ENCODE results near the gene RASSF3. TPM values are rescaled to one million over a fixed set of nuclear protein-coding genes. Genes with fewer than 3 reads are reported as not detected.

The RASSF3 gene
- total RNA-seq, 4 donors from 2014 or later = 9.1 to 16.1 (median 11.2) TPM

DNA sequence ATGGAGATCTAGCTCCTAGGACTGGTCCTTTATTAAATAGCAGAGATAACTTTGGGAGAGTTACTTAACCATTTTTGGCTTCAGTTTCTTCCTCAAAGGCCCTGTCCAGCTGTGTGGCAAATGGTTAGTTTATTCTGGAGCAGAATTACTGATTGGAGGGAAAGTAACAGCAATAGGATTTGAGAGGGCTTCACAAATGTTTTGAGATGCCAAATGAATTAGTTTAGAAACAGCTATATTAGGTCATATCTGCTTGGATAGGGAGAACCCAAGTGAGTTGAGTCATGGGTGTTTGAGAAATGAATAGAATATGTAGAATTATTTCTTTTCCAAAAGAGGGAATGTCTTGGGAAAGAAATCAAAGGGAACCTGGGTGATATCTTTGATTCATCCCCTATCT lies 17.5 kb downstream of the RASSF3 start:
- H3K4me1 ChIP-seq = peaks cover 25% of the 10 kb centered on the region
- H3K36me3 ChIP-seq = no peaks in the 10 kb centered on the region
- H3K4me3 ChIP-seq = no peak overlapping the region
- no peak for DNase-seq (ENCODE audit: low spot score in 2 of 2)
- H3K27me3 ChIP-seq = no peaks in the 10 kb centered on the region
- no peaks in the 10 kb centered on the region for H3K9me3 ChIP-seq
- TF ChIP-seq POLR2A (IDR thresholded peaks at IDR 0.05) = no peak
- TF ChIP-seq, protein P1, sequence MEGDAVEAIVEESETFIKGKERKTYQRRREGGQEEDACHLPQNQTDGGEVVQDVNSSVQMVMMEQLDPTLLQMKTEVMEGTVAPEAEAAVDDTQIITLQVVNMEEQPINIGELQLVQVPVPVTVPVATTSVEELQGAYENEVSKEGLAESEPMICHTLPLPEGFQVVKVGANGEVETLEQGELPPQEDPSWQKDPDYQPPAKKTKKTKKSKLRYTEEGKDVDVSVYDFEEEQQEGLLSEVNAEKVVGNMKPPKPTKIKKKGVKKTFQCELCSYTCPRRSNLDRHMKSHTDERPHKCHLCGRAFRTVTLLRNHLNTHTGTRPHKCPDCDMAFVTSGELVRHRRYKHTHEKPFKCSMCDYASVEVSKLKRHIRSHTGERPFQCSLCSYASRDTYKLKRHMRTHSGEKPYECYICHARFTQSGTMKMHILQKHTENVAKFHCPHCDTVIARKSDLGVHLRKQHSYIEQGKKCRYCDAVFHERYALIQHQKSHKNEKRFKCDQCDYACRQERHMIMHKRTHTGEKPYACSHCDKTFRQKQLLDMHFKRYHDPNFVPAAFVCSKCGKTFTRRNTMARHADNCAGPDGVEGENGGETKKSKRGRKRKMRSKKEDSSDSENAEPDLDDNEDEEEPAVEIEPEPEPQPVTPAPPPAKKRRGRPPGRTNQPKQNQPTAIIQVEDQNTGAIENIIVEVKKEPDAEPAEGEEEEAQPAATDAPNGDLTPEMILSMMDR (IDR thresholded peaks at IDR 0.05) = no peak
- no peak for TF ChIP-seq POLR2AphosphoS5 (IDR thresholded peaks at IDR 0.05)
- no peak for TF ChIP-seq EP300 (IDR thresholded peaks at IDR 0.05)
- H3K27ac ChIP-seq = no peak overlapping the region

DNA sequence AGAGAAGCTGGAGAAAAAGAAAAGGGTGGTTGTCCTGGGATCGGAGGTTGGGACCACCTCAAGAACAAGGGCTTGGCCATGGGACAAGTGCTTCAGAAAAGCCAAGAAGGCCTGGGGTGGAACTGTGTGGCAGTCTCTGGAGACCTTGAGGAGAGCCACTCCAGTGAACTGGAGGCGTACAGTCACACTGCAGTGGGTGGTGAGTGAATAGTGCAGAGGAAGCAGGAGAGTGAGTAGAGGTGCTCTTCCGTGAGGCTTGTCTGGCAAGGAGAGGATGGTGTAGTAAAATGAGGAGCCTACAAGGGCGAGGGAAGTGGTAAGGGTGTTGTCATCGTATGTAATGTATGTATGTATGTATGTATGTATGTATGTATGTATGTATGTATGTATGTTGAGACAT lies 20.9 kb downstream of the RASSF3 start:
- Histone ChIP-seq H3K27me3 (no peaks in the 10 kb centered on the region), H3K9me3 (no peaks in the 10 kb centered on the region), H3K4me3 (no peak overlapping the region), H3K36me3 (no peaks in the 10 kb centered on the region), H3K27ac (no peak overlapping the region), H3K4me1 (peaks cover 15% of the 10 kb centered on the region)
- TF ChIP-seq, protein P1 (IDR thresholded peaks at IDR 0.05) = no peak
- TF ChIP-seq POLR2AphosphoS5 (IDR thresholded peaks at IDR 0.05) (no peak), POLR2A (IDR thresholded peaks at IDR 0.05) (no peak), EP300 (IDR thresholded peaks at IDR 0.05) (no peak)
- WGBS = 96% methylated on average over 5 of the region's 5 CpGs
- DNase-seq (ENCODE audit: low spot score in 2 of 2) = no peak

DNA sequence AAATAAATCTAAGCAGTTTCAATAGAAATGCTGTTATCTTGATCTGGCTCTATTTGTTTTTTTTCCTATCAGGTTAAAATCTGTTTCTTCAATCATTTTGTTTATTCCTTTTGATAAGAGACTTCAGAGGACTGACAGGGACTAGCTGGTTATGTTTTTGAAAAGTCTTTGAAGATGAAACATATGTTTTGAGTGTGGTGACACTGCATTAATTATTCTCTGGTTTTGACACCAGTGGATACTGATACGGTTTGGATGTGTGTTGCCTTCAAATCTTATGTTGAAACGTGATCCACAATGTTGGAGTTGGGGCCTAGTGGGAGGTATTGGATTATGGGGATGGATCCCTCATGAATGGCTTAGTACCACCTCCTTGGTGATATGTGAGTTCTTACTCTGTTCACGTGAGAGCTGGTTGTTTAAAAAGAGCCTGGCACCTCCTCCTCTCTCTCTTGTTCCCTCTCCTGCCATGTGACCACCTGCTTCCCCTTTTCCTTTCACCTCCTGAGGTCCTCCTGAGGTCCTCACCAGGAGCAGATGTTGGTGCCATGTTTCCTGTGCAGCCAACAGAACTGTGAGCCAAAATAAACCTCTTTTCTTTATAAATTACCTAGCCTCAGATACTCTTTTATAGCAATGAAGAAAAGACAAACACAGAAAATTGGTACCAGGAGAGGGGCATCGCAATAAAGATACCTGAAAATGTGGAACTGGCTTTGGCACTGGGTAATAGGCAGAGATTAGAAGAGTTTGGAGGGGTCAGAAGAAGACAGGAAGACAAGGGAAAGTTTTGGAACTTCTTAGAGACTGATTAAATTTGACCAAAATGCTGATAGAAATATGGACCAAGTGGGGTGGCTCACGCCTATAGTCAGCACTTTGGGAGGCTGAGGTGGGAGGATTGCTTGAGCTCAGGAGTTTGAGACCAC lies 23.0 kb downstream of the RASSF3 start:
- 85% methylated on average over 5 of the region's 5 CpGs for WGBS
- H3K27ac ChIP-seq = no peak overlapping the region

DNA sequence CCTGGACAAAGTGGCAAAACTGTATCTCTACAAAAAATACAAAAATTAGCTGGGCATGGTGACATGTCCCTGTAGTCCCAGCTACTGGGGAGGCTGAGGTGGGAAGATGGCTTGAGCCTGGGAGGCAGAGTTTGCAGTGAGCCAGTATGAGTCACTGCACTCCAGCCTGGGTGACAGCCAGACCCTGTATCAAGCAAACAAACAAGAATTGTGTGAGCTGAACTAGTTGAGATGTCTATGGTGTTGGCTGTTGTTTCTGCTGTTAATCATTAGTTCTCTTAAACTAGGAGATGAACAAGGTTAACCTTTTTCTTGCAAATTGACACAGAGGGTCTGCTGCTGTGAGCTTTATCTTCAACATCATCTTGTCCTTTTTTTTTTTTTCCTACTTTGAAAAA lies 23.6 kb downstream of the RASSF3 start:
- peaks cover 7% of the 10 kb centered on the region for H3K4me1 ChIP-seq
- no peak for DNase-seq (ENCODE audit: low spot score in 2 of 2)
- no peak overlapping the region for H3K4me3 ChIP-seq
- no peak overlapping the region for H3K27ac ChIP-seq
- no peak for TF ChIP-seq POLR2A (IDR thresholded peaks at IDR 0.05)
- TF ChIP-seq EP300 (IDR thresholded peaks at IDR 0.05) = no peak
- TF ChIP-seq POLR2AphosphoS5 (IDR thresholded peaks at IDR 0.05) = no peak
- TF ChIP-seq, protein P1 (IDR thresholded peaks at IDR 0.05) = no peak
- no peaks in the 10 kb centered on the region for H3K27me3 ChIP-seq
- no peaks in the 10 kb centered on the region for H3K9me3 ChIP-seq
- no peaks in the 10 kb centered on the region for H3K36me3 ChIP-seq

More for the DNA sequence above, 23.0 kb downstream of the RASSF3 start:
- no peak for TF ChIP-seq POLR2AphosphoS5 (IDR thresholded peaks at IDR 0.05)
- TF ChIP-seq POLR2A (IDR thresholded peaks at IDR 0.05) = no peak
- no peak for TF ChIP-seq EP300 (IDR thresholded peaks at IDR 0.05)
- TF ChIP-seq, protein P1 (IDR thresholded peaks at IDR 0.05) = no peak
- Histone ChIP-seq H3K9me3 (no peaks in the 10 kb centered on the region), H3K36me3 (no peaks in the 10 kb centered on the region), H3K4me1 (peaks cover 7% of the 10 kb centered on the region), H3K4me3 (no peak overlapping the region), H3K27me3 (no peaks in the 10 kb centered on the region)
- no peak for DNase-seq (ENCODE audit: low spot score in 2 of 2)

DNA sequence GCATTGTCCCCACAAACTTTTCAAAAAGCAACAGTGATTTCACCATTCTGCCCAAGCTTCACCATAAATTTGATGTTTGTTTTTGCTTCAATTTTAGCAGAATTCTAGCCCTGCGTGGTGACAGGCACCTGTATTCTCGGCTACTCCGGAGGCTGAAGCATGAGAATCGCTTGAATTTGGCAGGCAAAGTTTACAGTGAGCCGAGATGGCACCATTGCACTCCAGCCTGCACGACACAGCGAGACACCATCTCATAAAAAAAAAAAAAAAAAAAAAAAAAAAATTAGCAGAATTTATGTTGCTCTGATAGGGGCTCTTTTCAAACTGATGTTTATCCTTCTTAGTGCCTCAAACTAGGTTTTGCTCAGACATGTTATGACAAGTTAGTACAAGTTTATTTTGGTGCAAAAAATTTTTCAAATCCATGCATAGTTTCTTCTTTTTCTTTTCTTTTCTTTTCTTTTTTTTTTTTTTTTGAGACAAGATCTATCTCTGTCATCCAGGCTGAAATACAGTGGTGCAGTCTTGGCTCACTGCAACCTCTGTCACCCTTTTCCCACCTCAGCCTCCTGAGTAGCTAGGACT lies 24.3 kb downstream of the RASSF3 start:
- Histone ChIP-seq H3K27ac (no peak overlapping the region), H3K4me3 (no peak overlapping the region), H3K36me3 (no peaks in the 10 kb centered on the region), H3K9me3 (no peaks in the 10 kb centered on the region), H3K4me1 (peaks cover 7% of the 10 kb centered on the region), H3K27me3 (no peaks in the 10 kb centered on the region)
- no peak for DNase-seq (ENCODE audit: low spot score in 2 of 2)
- WGBS = 89% methylated on average over 7 of the region's 7 CpGs
- TF ChIP-seq POLR2A (IDR thresholded peaks at IDR 0.05) = no peak
- no peak for TF ChIP-seq POLR2AphosphoS5 (IDR thresholded peaks at IDR 0.05)
- TF ChIP-seq, protein P1 (IDR thresholded peaks at IDR 0.05) = no peak
- TF ChIP-seq EP300 (IDR thresholded peaks at IDR 0.05) = no peak
